Pulmonary artery endothelial cell (primary cell): ENCODE measurements around the gene C1orf159. TPM values are rescaled to one million over a fixed set of nuclear protein-coding genes. Genes with fewer than 3 reads are reported as not detected.
"Not testable (repeated sequence)": the region's sequence is repeated elsewhere in the genome, so short reads cannot be mapped to it uniquely, and the experiment has no call there.

Source experiments
- DNase-seq: peaks from one replicate; pipeline ENCODE4 v3.0.0-alpha.2; 2011; ENCODE audit warnings: low read depth, low spot score
- total RNA-seq: library from RNA; depleted of rRNA; stranded (reverse); fragments of >200 nt; gene quantifications from 2 replicates; pipeline ENCODE4 v1.2.3, GENCODE V29; 2014

C1orf159 gene
- total RNA-seq, 1 donor from 2014 or later: 6.1 TPM

GRCh38 chr1:1150100-1150499 lies 34.2 kb upstream of the C1orf159 start:
- no peak for DNase-seq

GRCh38 chr1:1149416-1149815 lies 33.5 kb upstream of the C1orf159 start:
- no peak for DNase-seq

GRCh38 chr1:1148569-1148968 lies 32.7 kb upstream of the C1orf159 start:
- no peak for DNase-seq

- no peak for DNase-seq
Measured at GRCh38 chr1:1148061-1148460, 32.2 kb upstream of the C1orf159 start.

- DNase-seq: no peak
Measured at GRCh38 chr1:1146596-1146995, 30.7 kb upstream of the C1orf159 start.

GRCh38 chr1:1146026-1146425 lies 30.1 kb upstream of the C1orf159 start:
- DNase-seq: no peak

GRCh38 chr1:1145547-1145914 lies 29.6 kb upstream of the C1orf159 start:
- DNase-seq: no peak

GRCh38 chr1:1144843-1145546 lies 29.1 kb upstream of the C1orf159 start:
- DNase-seq: no peak

- no peak for DNase-seq
Measured at GRCh38 chr1:1144122-1144842, 28.4 kb upstream of the C1orf159 start.

- DNase-seq: no peak
Measured at GRCh38 chr1:1143636-1144035, 27.7 kb upstream of the C1orf159 start.

GRCh38 chr1:1142844-1143243 lies 27.0 kb upstream of the C1orf159 start:
- no peak for DNase-seq

- not testable (repeated sequence) for DNase-seq
Measured at GRCh38 chr1:1142352-1142751, 26.5 kb upstream of the C1orf159 start.

- DNase-seq: no peak
Measured at GRCh38 chr1:1141911-1142250, 26.0 kb upstream of the C1orf159 start.

GRCh38 chr1:1141244-1141910 lies 25.5 kb upstream of the C1orf159 start:
- no peak for DNase-seq

GRCh38 chr1:1140673-1141072 lies 24.8 kb upstream of the C1orf159 start:
- DNase-seq: no peak

- DNase-seq: no peak
Measured at GRCh38 chr1:1137256-1138045, 21.6 kb upstream of the C1orf159 start.

- DNase-seq: no peak
Measured at GRCh38 chr1:1136547-1137230, 20.8 kb upstream of the C1orf159 start.

- no peak for DNase-seq
Measured at GRCh38 chr1:1135339-1136136, 19.6 kb upstream of the C1orf159 start.

GRCh38 chr1:1134300-1134970 lies 18.5 kb upstream of the C1orf159 start:
- DNase-seq: no peak
